ENCODE measurements around the gene LST1. TPM values are rescaled to one million over a fixed set of nuclear protein-coding genes. Genes with fewer than 3 reads are reported as not detected.

LST1 gene
- total RNA-seq, 2 experiments from 2014 or later = 3.0 to 4.2 TPM

DNA sequence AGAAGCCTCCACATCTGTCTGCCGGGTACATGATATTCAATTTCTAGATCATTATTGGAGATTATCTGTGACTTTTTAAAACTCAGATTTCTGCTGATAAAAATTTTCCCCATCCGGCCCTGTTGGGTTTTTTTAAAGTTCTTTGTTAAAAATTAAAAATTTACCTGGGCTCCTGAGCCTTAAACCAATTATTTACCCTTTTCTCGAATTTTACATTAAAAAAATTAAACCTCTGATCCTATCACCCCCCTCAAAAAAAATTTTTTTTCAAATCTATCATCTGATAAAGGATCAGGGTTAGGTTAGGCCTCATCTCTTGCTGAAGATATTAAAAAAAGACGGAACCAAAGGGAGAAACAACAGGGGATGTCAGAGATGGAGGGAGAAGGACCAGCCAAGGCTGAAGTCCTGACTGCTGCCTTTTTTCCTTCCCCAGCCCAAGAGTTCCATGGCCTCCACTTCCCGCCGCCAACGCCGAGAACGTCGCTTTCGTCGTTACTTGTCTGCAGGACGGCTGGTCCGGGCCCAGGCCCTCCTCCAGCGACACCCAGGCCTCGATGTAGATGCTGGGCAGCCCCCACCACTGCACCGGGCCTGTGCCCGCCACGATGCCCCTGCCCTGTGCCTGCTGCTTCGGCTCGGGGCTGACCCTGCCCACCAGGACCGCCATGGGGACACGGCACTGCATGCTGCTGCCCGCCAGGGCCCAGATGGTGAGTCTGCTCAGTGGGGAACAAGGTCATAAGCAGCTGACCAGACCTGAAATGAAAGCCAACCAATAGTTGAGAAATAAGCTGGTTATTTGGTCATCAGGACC, 38.1 kb upstream of the LST1 start:
- CTCF ChIA-PET (ENCODE audit: unreplicated experiment) = interaction anchor here (0.8 to 3.3 kb wide), 6 partner anchors 33 to 51 kb away, joined by 3 to 23 read pairs (median 4); partner anchors contain the start of gene NCR3
- peaks cover 28% of the 10 kb centered on the region for H3K36me3 ChIP-seq (ENCODE audit: insufficient read depth, low read length)
- intact Hi-C loops (cut with micrococcal nuclease; ENCODE audit: unreplicated experiment) = loop anchor here (1.0 to 10.0 kb wide), 4 partner anchors 33 to 283 kb away; partner anchors contain the start of gene VARS1
- TSS peak; percentile 79 for BruUV-seq (replicated peaks)
- H3K4me3 ChIP-seq (ENCODE audit: low read depth, low read length, poor library complexity, severe bottlenecking) = peak overlapping the region; percentile 67
- peak overlapping the region; percentile 64 for H3K27ac ChIP-seq (ENCODE audit: low read depth, low read length, poor library complexity, severe bottlenecking)
- POLR2A ChIA-PET = interaction anchor here (0.7 to 2.9 kb wide), 17 partner anchors 12 to 58 kb away, joined by 3 to 30 read pairs (median 5); partner anchors contain the start of genes LTB, NCR3 and TNF
- H3K9me2 ChIP-seq (ENCODE audit: insufficient read depth, low read length) = no peaks in the 10 kb centered on the region
- H3K4me1 ChIP-seq (ENCODE audit: insufficient read depth, low read length, poor library complexity, severe bottlenecking) = peaks cover 58% of the 10 kb centered on the region
- H2AFZ ChIP-seq (ENCODE audit: low read length) = 0 out of 2 replicates have a peak overlapping the region, but pooled peaks have one; percentile 23
- H3K4me2 ChIP-seq (ENCODE audit: low read length) = peak overlapping the region; percentile 82
- TF ChIP-seq, protein P1, sequence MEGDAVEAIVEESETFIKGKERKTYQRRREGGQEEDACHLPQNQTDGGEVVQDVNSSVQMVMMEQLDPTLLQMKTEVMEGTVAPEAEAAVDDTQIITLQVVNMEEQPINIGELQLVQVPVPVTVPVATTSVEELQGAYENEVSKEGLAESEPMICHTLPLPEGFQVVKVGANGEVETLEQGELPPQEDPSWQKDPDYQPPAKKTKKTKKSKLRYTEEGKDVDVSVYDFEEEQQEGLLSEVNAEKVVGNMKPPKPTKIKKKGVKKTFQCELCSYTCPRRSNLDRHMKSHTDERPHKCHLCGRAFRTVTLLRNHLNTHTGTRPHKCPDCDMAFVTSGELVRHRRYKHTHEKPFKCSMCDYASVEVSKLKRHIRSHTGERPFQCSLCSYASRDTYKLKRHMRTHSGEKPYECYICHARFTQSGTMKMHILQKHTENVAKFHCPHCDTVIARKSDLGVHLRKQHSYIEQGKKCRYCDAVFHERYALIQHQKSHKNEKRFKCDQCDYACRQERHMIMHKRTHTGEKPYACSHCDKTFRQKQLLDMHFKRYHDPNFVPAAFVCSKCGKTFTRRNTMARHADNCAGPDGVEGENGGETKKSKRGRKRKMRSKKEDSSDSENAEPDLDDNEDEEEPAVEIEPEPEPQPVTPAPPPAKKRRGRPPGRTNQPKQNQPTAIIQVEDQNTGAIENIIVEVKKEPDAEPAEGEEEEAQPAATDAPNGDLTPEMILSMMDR (conservative IDR thresholded peaks at IDR 0.05; ENCODE audit: low read length) = no peak
- TF ChIP-seq EZH2phosphoT487 (IDR thresholded peaks at IDR 0.05; ENCODE audit: borderline replicate concordance, low read depth, low read length) = no peak
- no peaks in the 10 kb centered on the region for H4K20me1 ChIP-seq (ENCODE audit: insufficient read depth, low read length)
- peaks cover 23% of the 10 kb centered on the region for H3K79me2 ChIP-seq (ENCODE audit: insufficient read depth, low read depth, low read length)
- H3K9me3 ChIP-seq (ENCODE audit: low read length) = no peaks in the 10 kb centered on the region; the same call in 1 of the 2 replicates
- DNase-seq (ENCODE audit: low spot score) = no peak

DNA sequence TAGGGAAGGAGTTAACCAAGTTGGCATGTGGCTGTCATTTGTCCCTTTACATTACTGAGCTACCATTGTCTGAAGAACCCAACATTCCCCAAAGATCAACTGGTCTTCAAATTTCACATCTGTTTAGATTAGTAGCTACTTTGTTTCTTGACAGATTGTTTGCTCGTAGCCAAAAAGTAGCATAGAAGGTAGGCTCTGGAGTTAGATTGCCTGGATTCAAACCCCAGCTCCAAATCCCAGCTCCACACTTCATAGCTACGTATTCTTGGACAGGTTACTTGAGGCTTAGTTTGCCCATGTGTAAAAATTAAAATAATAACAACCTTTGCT, 37.6 kb upstream of the LST1 start:
- H3K9me3 ChIP-seq (ENCODE audit: low read length) = no peaks in the 10 kb centered on the region; the same call in 1 of the 2 replicates
- ChIA-PET CTCF (ENCODE audit: unreplicated experiment) (interaction anchor here (0.8 to 3.3 kb wide), 6 partner anchors 32 to 50 kb away, joined by 3 to 23 read pairs (median 4); partner anchors contain the start of gene NCR3), POLR2A (interaction anchor here (0.7 to 2.9 kb wide), 13 partner anchors 11 to 58 kb away, joined by 3 to 30 read pairs (median 5); partner anchors contain the start of genes LTB, NCR3 and TNF)
- no peak overlapping the region for H2AFZ ChIP-seq (ENCODE audit: low read length)
- H3K4me2 ChIP-seq (ENCODE audit: low read length) = peak overlapping the region; percentile 82
- peak overlapping the region; percentile 67 for H3K4me3 ChIP-seq (ENCODE audit: low read depth, low read length, poor library complexity, severe bottlenecking)
- no peak for DNase-seq (ENCODE audit: low spot score)
- H3K79me2 ChIP-seq (ENCODE audit: insufficient read depth, low read depth, low read length) = peaks cover 17% of the 10 kb centered on the region
- no peaks in the 10 kb centered on the region for H3K9me2 ChIP-seq (ENCODE audit: insufficient read depth, low read length)
- BruUV-seq (replicated peaks) = no TSS peak
- no peaks in the 10 kb centered on the region for H4K20me1 ChIP-seq (ENCODE audit: insufficient read depth, low read length)
- peaks cover 34% of the 10 kb centered on the region for H3K36me3 ChIP-seq (ENCODE audit: insufficient read depth, low read length)
- intact Hi-C loops (cut with micrococcal nuclease; ENCODE audit: unreplicated experiment) = loop anchor here (10.0 kb wide), 1 partner anchor 246 kb away; the partner anchor contains the start of gene VARS1
- H3K27ac ChIP-seq (ENCODE audit: low read depth, low read length, poor library complexity, severe bottlenecking) = peak overlapping the region; percentile 64
- TF ChIP-seq, protein P1 (conservative IDR thresholded peaks at IDR 0.05; ENCODE audit: low read length) = no peak
- TF ChIP-seq EZH2phosphoT487 (IDR thresholded peaks at IDR 0.05; ENCODE audit: borderline replicate concordance, low read depth, low read length) = no peak
- peaks cover 53% of the 10 kb centered on the region for H3K4me1 ChIP-seq (ENCODE audit: insufficient read depth, low read length, poor library complexity, severe bottlenecking)

Data from OCI-LY7 (cell line).